ENCODE results near the gene EXO5.
"Not testable (repeated sequence)": the region's sequence is repeated elsewhere in the genome, so short reads cannot be mapped to it uniquely, and the experiment has no call there.

- TF ChIP-seq EZH2 (IDR thresholded peaks at IDR 0.05); POLR2AphosphoS5 (IDR thresholded peaks at IDR 0.05; ENCODE audit: borderline replicate concordance, low read depth, low read length): not testable (repeated sequence)
Observed at GRCh38 chr1:40502651-40503050, 5.9 kb upstream of the EXO5 start.
